ENCODE results near the gene MMRN2.

The MMRN2 gene

DNA sequence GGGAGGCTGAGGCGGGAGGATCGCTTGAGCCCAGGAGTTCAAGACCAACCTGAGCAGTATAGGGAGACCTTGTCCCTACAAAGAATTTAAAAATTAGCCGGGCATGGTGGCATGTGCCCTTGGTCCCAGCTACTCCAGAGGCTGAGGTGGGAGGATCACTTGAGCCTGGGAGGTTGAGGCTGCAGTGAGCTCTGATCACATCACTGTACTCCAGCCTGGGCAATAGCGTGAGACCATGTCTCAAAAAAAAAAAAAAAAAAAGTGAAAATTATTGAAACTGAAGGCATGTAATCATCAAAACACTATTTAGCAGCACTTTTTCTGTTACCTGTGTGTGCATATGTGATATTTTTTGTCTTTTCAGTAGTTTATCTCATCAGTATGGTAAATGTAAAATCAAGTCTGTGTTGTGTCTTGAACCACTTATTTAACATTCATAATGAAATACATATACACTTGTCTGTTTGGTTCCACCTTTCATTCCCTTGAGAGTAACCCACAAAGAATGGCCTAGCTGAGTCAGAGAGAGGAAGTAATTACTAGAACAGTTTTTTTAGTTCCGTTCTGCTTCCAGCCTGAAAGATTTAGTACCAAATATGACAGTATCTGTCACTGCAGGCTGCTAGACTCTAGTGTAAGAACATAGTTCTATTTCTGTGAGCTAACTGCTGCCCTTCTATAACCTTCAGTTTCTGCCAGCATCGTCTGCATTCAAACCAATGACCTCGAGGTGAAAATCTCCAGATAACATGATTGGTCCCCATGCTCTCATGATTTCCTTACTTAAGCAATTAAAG is 68.6 kb downstream of the MMRN2 start:
- DNase-seq (ENCODE audit: low spot score): no peak
